Skeletal muscle tissue (tissue), 4 donors: ENCODE data around the gene LIPE. TPM values are rescaled to one million over a fixed set of nuclear protein-coding genes. Genes with fewer than 3 reads are reported as not detected.
"Not testable (repeated sequence)": the region's sequence is repeated elsewhere in the genome, so short reads cannot be mapped to it uniquely, and the experiment has no call there.

Source experiments
- H3K27ac ChIP-seq: one replicate; pipeline ENCODE4 v1.7.0; 2013; ENCODE audit warnings: mild to moderate bottlenecking, low read depth, low read length, inconsistent platforms
- H3K27me3 ChIP-seq, 3 donors: one replicate each; pipeline ENCODE4 v1.7.0; 2013; ENCODE audit warnings: low read length in 3 of 3; ENCODE audit not compliant: control insufficient read depth in 3 of 3, insufficient read depth in 3 of 3
- H3K36me3 ChIP-seq, 3 donors: one replicate each; pipeline ENCODE4 v1.7.0; 2013; ENCODE audit warnings: low read length in 3 of 3; ENCODE audit not compliant: control insufficient read depth in 3 of 3, insufficient read depth in 3 of 3
- H3K4me1 ChIP-seq, 3 donors: one replicate each; pipeline ENCODE4 v1.7.0; 2013; ENCODE audit warnings: low read length in 3 of 3, mild to moderate bottlenecking in 3 of 3; ENCODE audit not compliant: control insufficient read depth in 3 of 3, insufficient read depth in 3 of 3
- H3K4me3 ChIP-seq, 3 donors: one replicate each; pipeline ENCODE4 v1.7.0; 2013; ENCODE audit warnings: low read length in 3 of 3
- H3K9ac ChIP-seq, 3 donors: one replicate each; pipeline ENCODE4 v1.7.0; 2013; ENCODE audit warnings: low read length in 3 of 3, mild to moderate bottlenecking in 3 of 3, moderate library complexity in 2 of 3, low read depth in 1 of 3
- H3K9me3 ChIP-seq, 3 donors: one replicate each; pipeline ENCODE4 v1.7.0; 2013; ENCODE audit warnings: low read length in 3 of 3; ENCODE audit not compliant: control insufficient read depth in 3 of 3
- total RNA-seq: library from RNA; depleted of rRNA; stranded (reverse); fragments of >200 nt; gene quantifications from one replicate; pipeline ENCODE4 v1.2.3, GENCODE V29; 2014
- donor health status: Osteomylitis.

Gene LIPE
- total RNA-seq, 1 donor from 2014 or later: 8.9 TPM

GRCh38 chr19:42450314-42450934 lies 23.2 kb upstream of the LIPE start:
- Histone ChIP-seq H3K9ac (no peak overlapping the region), H3K36me3 (no peaks in the 10 kb centered on the region), H3K4me3 (no peak overlapping the region), H3K27ac (no peak overlapping the region), H3K27me3 (peaks cover 0 to 6% (median 3%) of the 10 kb centered on the region in 3 donors), H3K9me3 (no peaks in the 10 kb centered on the region), H3K4me1 (no peaks in the 10 kb centered on the region)

GRCh38 chr19:42448306-42448705 lies 21.1 kb upstream of the LIPE start:
- not testable (repeated sequence) for H3K36me3 ChIP-seq, H3K9me3 ChIP-seq, H3K4me1 ChIP-seq, H3K27me3 ChIP-seq, H3K9ac ChIP-seq, H3K4me3 ChIP-seq, H3K27ac ChIP-seq

- no peaks in the 10 kb centered on the region for H3K9me3 ChIP-seq
- H3K4me3 ChIP-seq: no peak overlapping the region
- no peak overlapping the region for H3K9ac ChIP-seq
- no peak overlapping the region for H3K27ac ChIP-seq
- no peaks in the 10 kb centered on the region for H3K27me3 ChIP-seq
- no peaks in the 10 kb centered on the region for H3K4me1 ChIP-seq
- H3K36me3 ChIP-seq: no peaks in the 10 kb centered on the region
Measured at GRCh38 chr19:42445948-42446347, 18.8 kb upstream of the LIPE start.

GRCh38 chr19:42443944-42444398 lies 16.8 kb upstream of the LIPE start:
- H3K9me3 ChIP-seq: no peaks in the 10 kb centered on the region

GRCh38 chr19:42442833-42443232 lies 15.6 kb upstream of the LIPE start, which contains the start of gene CXCL17:
Gene CXCL17, minus strand, starts transcription at chr19:42442946. Its CDS starts 114 bp downstream, at chr19:42442832.
- H3K27ac ChIP-seq: no peak within 1 kb of the TSS
- no peaks in the 10 kb centered on the region for H3K36me3 ChIP-seq
- H3K9ac ChIP-seq: no peak within 1 kb of the TSS
- H3K4me3 ChIP-seq: no peak within 1 kb of the TSS
- H3K27me3 ChIP-seq: no peaks in the 10 kb centered on the region
- H3K9me3 ChIP-seq: no peaks in the 10 kb centered on the region
- peaks cover 0 to 2% (median 0%) of the 10 kb centered on the region in 3 donors for H3K4me1 ChIP-seq

More at GRCh38 chr19:42443944-42444398, 16.8 kb upstream of the LIPE start:
- Histone ChIP-seq H3K4me3 (no peak overlapping the region), H3K4me1 (no peaks in the 10 kb centered on the region), H3K9ac (no peak overlapping the region), H3K27ac (no peak overlapping the region), H3K36me3 (no peaks in the 10 kb centered on the region), H3K27me3 (no peaks in the 10 kb centered on the region)

GRCh38 chr19:42441049-42441445 lies 13.9 kb upstream of the LIPE start:
- no peak overlapping the region for H3K27ac ChIP-seq
- H3K4me3 ChIP-seq: no peak overlapping the region
- no peak overlapping the region for H3K9ac ChIP-seq

GRCh38 chr19:42440357-42441048 lies 13.3 kb upstream of the LIPE start:
- Histone ChIP-seq H3K27me3 (no peaks in the 10 kb centered on the region), H3K36me3 (no peaks in the 10 kb centered on the region), H3K9me3 (no peaks in the 10 kb centered on the region), H3K4me3 (no peak overlapping the region), H3K27ac (no peak overlapping the region), H3K9ac (no peak overlapping the region), H3K4me1 (peaks cover 0 to 2% (median 0%) of the 10 kb centered on the region in 3 donors)

More at GRCh38 chr19:42441049-42441445, 13.9 kb upstream of the LIPE start:
- H3K9me3 ChIP-seq: no peaks in the 10 kb centered on the region
- H3K4me1 ChIP-seq: peaks cover 0 to 2% (median 0%) of the 10 kb centered on the region in 3 donors
- H3K36me3 ChIP-seq: no peaks in the 10 kb centered on the region
- no peaks in the 10 kb centered on the region for H3K27me3 ChIP-seq

- Histone ChIP-seq H3K27ac (no peak overlapping the region), H3K9me3 (no peaks in the 10 kb centered on the region), H3K9ac (no peak overlapping the region), H3K27me3 (no peaks in the 10 kb centered on the region), H3K4me1 (peaks cover 12 to 13% (median 13%) of the 10 kb centered on the region in 3 donors), H3K4me3 (no peak overlapping the region), H3K36me3 (no peaks in the 10 kb centered on the region)
Measured at GRCh38 chr19:42436006-42436405, 8.8 kb upstream of the LIPE start.

GRCh38 chr19:42435316-42435715 lies 8.1 kb upstream of the LIPE start:
- Histone ChIP-seq H3K9me3 (no peaks in the 10 kb centered on the region), H3K9ac (no peak overlapping the region), H3K36me3 (no peaks in the 10 kb centered on the region), H3K4me1 (peaks cover 12 to 13% (median 13%) of the 10 kb centered on the region in 3 donors), H3K27ac (no peak overlapping the region), H3K27me3 (no peaks in the 10 kb centered on the region), H3K4me3 (no peak overlapping the region)
